GM12801 (cell line): ENCODE measurements around the gene GNAZ.

ENCODE experiments used
- CTCF ChIP-seq: IDR thresholded peaks from one replicate; pipeline ENCODE4 v1.5.1; 2011; ENCODE audit warnings: control low read depth; ENCODE audit not compliant: insufficient read length; ENCODE audit errors: extremely low read depth

GNAZ gene

DNA sequence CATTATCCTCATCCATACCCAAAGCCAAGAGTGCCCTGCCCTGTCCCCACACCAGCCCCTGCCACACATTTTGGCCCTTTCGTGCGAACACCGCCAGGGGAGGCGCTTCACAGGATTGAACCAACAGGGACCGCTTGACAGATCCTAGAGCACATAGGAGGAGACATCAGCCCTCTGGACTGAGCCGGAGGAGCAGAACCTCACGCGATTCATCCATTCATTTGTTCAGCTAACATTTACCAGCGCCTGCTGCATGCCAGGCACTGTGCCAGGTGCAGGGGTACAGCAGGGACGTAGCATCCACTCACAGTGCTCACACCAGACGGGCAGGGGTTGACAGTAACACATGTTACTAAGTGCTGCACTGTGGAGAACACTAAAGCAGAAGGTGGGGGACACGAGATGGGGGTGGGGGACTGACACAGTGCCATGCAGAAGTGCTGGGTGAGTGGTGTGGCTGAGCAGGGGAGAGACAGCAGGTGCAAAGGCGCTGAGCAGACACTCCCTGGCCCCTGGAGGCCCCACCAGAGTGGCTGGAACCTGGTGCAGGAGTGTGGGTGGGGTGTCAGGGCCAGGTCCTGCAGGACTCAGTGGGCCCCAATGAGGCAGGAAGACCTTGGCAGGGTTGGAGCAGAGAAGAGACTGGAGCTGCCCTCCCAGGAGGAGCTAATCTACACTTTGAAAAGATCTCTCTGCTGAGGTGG, 3.4 kb downstream of the GNAZ start:
- TF ChIP-seq CTCF: no peak

GRCh38 chr22:23074451-23074850, 4.1 kb downstream of the GNAZ start:
- no peak for TF ChIP-seq CTCF

DNA sequence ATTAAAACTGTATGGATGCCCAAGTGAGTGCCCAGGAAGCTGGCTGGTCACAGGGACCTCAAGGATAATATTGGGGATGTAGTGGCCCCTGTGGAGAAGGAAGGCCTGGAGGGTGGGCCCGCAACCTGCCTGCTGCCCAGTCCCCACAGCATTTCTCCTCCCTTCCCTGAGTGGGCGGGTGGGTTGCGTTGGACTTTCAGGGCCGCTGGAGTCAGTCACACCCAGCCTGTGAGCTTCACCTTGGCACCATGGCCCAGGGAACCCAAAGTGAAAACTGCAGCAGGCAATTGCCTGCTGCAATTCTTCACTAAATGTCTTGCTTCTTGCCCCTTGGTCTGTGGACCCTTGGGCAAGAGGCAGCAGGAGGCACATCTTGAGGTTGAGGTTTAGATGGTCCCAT, 4.7 kb downstream of the GNAZ start:
- no peak for TF ChIP-seq CTCF

DNA sequence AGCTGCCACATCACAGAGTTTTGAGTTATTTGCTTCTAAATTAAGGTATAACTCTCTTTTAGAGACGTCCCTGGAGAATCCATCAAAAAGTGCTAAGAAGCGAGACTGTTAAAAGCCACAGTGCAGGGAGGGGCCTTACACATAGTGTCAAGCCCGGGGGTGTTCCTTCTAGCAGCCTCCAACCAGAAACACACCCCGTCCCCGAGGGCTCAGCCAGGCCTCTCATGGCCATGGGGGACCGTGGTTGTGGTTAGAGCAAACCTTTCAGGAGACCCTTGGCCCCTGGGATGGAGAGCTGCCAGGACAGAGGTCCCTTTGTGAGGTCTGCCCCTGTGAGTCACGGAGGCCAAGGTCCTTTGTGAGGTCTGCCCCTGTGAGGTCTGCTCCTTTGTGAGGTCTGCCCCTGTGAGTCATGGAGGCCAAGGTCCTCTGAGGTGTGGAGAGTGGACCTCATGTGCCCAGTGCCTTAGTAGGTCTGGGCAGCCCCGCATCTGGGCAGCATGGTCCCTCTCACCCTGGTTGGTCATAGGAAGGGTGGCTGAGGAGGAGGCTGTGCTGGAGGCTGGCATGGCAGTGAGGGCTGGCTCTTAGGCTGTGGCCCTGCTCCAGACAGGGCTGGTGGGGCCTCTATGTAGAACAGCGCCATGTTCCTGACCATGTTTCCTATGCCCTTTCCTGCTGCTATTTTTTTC, 5.4 kb downstream of the GNAZ start:
- no peak for TF ChIP-seq CTCF

GRCh38 chr22:23076896-23077572, 6.7 kb downstream of the GNAZ start:
- no peak for TF ChIP-seq CTCF

GRCh38 chr22:23077627-23078461, 7.5 kb downstream of the GNAZ start:
- no peak for TF ChIP-seq CTCF

DNA sequence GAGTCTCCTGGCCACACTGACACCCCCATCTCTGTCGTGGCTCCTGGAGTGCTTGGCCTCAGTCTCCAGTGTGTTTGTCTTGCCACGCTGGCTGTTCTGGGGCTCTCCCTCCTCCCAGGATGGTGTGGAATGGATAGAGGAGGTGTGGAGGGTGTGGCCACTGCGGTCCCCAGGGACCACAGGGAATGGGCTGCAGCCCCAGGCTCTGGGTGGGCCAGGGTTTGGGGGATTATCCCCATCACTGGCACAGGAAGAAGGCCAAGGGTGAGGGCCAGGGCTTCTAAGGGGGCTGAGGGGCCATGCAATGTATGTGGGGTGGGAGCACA, 8.1 kb downstream of the GNAZ start:
- TF ChIP-seq CTCF: no peak
